HepG2 (cell line): Measurements from ENCODE around the gene NGF. TPM values are rescaled to one million over a fixed set of nuclear protein-coding genes. Genes with fewer than 3 reads are reported as not detected.

Experiments
- ATAC-seq: fragments of 200-7000 bp; cut with Tn5 transposase; 3 replicates; pipeline ENCODE4 v1.9.1; 2020; ENCODE audit warnings: mild to moderate bottlenecking, moderate library complexity
- BruUV-seq: library from RNA; stranded (reverse); fragments of 400-500 nt; replicated peaks from 2 replicates; lab custom pipeline; 2021; lab: Mats Ljungman, UMichigan
- CTCF ChIA-PET: fragments of 300-600 bp; formaldehyde crosslinking; extraction: SDS; loops from one replicate; lab custom pipeline; 2021; ENCODE audit warnings: low total read pairs, inconsistent platforms, low intra/inter-chr PET ratio; lab: Yijun Ruan, JAX
- POLR2A ChIA-PET: fragments of 350-600 bp; sonication (Branson Sonifier 250); formaldehyde crosslinking; loops from one replicate; lab custom pipeline; 2020; ENCODE audit warnings: antibody characterized with exemption, inconsistent platforms; lab: Yijun Ruan, JAX
- DNase-seq: peaks from one replicate; pipeline ENCODE4 v3.0.0-alpha.2; 2015; ENCODE audit warnings: low spot score
- FAIRE-seq: peaks from 3 replicates; lab custom pipeline; 2011; peaks lifted over from hg19 to GRCh38; lab: Jason Lieb, UNC
- H2AFZ ChIP-seq: one replicate; pipeline ENCODE4 v1.6.1; 2011; ENCODE audit warnings: low read length, inconsistent platforms
- H3K27ac ChIP-seq: fragments of 300-600 bp; 3 replicates; pipeline ENCODE4 v1.8.0; 2011; ENCODE audit warnings: mixed run types, mild to moderate bottlenecking, mixed read lengths, low read length, inconsistent platforms; ENCODE audit not compliant: insufficient read depth; ENCODE audit errors: extremely low read length
- H3K27me3 ChIP-seq, 2 experiments: fragments of 200-600 bp in 1 of 2; 2 replicates in 1 of 2; 3 replicates in 1 of 2; pipeline versions ENCODE4 v1.6.0 to v1.8.0; 2011; ENCODE audit warnings: low read length in 2 of 2, mild to moderate bottlenecking in 2 of 2, moderate library complexity in 2 of 2, inconsistent platforms in 1 of 2; ENCODE audit not compliant: insufficient read depth in 2 of 2, control insufficient read depth in 1 of 2
- H3K36me3 ChIP-seq, 2 experiments: fragments of 200-600 bp in 1 of 2; replicated peaks in 1 of 2; 2 replicates in 1 of 2; 3 replicates in 1 of 2; pipeline versions ENCODE4 v1.5.1 to v1.8.0; 2011; ENCODE audit warnings: low read length in 2 of 2, inconsistent platforms in 1 of 2; ENCODE audit not compliant: insufficient read depth in 2 of 2, control insufficient read depth in 1 of 2
- H3K4me1 ChIP-seq: 2 replicates; pipeline ENCODE4 v1.5.1; 2012; ENCODE audit warnings: low read length, inconsistent platforms; ENCODE audit not compliant: insufficient read depth
- H3K4me2 ChIP-seq: 2 replicates; pipeline ENCODE4 v1.6.0; 2011; ENCODE audit warnings: low read depth, low read length, inconsistent platforms
- H3K4me3 ChIP-seq, 3 experiments: fragments of 200-600 bp in 1 of 3; sonication (generic), shearing (Covaris generic) in 1 of 3; replicated peaks in 1 of 3; 2 replicates each; pipeline ENCODE4 v1.5.1; 2011 to 2016; ENCODE audit warnings: low read length in 3 of 3, inconsistent platforms in 2 of 3, low read depth in 2 of 3, mild to moderate bottlenecking in 2 of 3, control low read depth in 1 of 3, mixed read lengths in 1 of 3; ENCODE audit not compliant: insufficient read depth in 1 of 3
- H3K79me2 ChIP-seq: one replicate; pipeline ENCODE4 v1.6.1; 2011; ENCODE audit warnings: low read length, inconsistent platforms; ENCODE audit not compliant: insufficient read depth
- H3K9ac ChIP-seq: 2 replicates; pipeline ENCODE4 v1.6.0; 2011; ENCODE audit warnings: mild to moderate bottlenecking, low read depth, low read length, inconsistent platforms; ENCODE audit not compliant: insufficient read depth
- H3K9me3 ChIP-seq: 2 replicates; pipeline ENCODE4 v1.5.1; 2012; ENCODE audit warnings: mild to moderate bottlenecking, low read length
- H4K20me1 ChIP-seq: 2 replicates; pipeline ENCODE4 v1.6.0; 2011; ENCODE audit warnings: inconsistent platforms, mild to moderate bottlenecking, low read length, moderate library complexity; ENCODE audit not compliant: insufficient read depth
- CC2D1A ChIP-seq: sonication (generic); formaldehyde crosslinking; IDR thresholded peaks from 2 replicates; pipeline ENCODE4 v1.8.1; 2023; ENCODE audit warnings: mild to moderate bottlenecking, missing genetic modification reagents
- HOXA9 ChIP-seq: sonication (generic); formaldehyde crosslinking; IDR thresholded peaks from 2 replicates; pipeline ENCODE4 v1.8.1; 2022; ENCODE audit warnings: missing genetic modification reagents, mild to moderate bottlenecking, moderate library complexity, borderline replicate concordance
- LCORL ChIP-seq, 2 experiments: fragments of 450-650 bp in 1 of 2; sonication (generic) in 1 of 2; formaldehyde crosslinking in 1 of 2; IDR thresholded peaks; 2 replicates each; pipeline versions ENCODE4 v1.5.0 to v1.6.1; 2017 to 2020; ENCODE audit warnings: antibody characterized with exemption in 1 of 2, missing genetic modification reagents in 1 of 2
- PRPF4 ChIP-seq: fragments of 200-400 bp; formaldehyde crosslinking; IDR thresholded peaks from 2 replicates; pipeline ENCODE4 v1.6.1; 2016; ENCODE audit warnings: low read length, low read depth; ENCODE audit not compliant: poor library complexity, severe bottlenecking
- RFX5 ChIP-seq: IDR thresholded peaks from 2 replicates; pipeline ENCODE4 v1.6.1; 2011; ENCODE audit warnings: low read depth, low read length, improper control_type of control experiment
- SOX6 ChIP-seq, 2 experiments: fragments of 450-650 bp in 1 of 2; sonication (generic) in 1 of 2; formaldehyde crosslinking in 1 of 2; IDR thresholded peaks; 2 replicates each; pipeline versions ENCODE4 v1.4.0 to v1.6.1; 2017 to 2020; ENCODE audit warnings: antibody characterized with exemption in 1 of 2, mild to moderate bottlenecking in 1 of 2, missing genetic modification reagents in 1 of 2
- ZNF207 ChIP-seq: fragments of 450-650 bp; IDR thresholded peaks from 2 replicates; pipeline ENCODE4 v1.6.1; 2016; ENCODE audit warnings: antibody characterized with exemption, borderline replicate concordance
- ZNF274 ChIP-seq: sonication (generic); formaldehyde crosslinking; IDR thresholded peaks from 2 replicates; pipeline ENCODE4 v1.5.1; 2020; ENCODE audit warnings: mild to moderate bottlenecking, missing genetic modification reagents
- ZNF614 ChIP-seq: IDR thresholded peaks from 2 replicates; pipeline ENCODE4 v1.6.1; 2018; ENCODE audit warnings: missing biosample characterization, missing genetic modification reagents, inconsistent platforms, borderline replicate concordance
- ZSCAN20 ChIP-seq: sonication (generic); formaldehyde crosslinking; IDR thresholded peaks from 2 replicates; pipeline ENCODE4 v1.4.0; 2020; ENCODE audit warnings: missing genetic modification reagents, mild to moderate bottlenecking, borderline replicate concordance
- WGBS: methylation state at CpG from one replicate; pipeline ENCODE4 v1.1.6; 2017; ENCODE audit warnings: low lambda C conversion rate; 5-methylcytosine and 5-hydroxymethylcytosine counted together
- in situ Hi-C: cut with HindIII; loops from 2 replicates; pipeline ENCODE4 v1.10.0; 2017; ENCODE audit warnings: low pct_unique_long_range_greater_than_20kb; ENCODE audit not compliant: extremely low pct_ligation_motif_present
- intact Hi-C: fragments of 100-400 bp; cut with micrococcal nuclease; formaldehyde crosslinking; loops from one replicate; pipeline ENCODE4 v1.10.0; 2022; ENCODE audit not compliant: unreplicated experiment
- polyA plus RNA-seq, 8 experiments: library from polyadenylated mRNA; depleted of rRNA in 3 of 8; stranded (reverse) in 7 of 8; unstranded in 1 of 8; fragments of >200 nt; fragmentation: Illumina TruSeq in 4 of 8; extraction: Trizol in 4 of 8; gene quantifications; 2 replicates each; pipeline versions ENCODE4 v1.2.1 to v1.2.3, GENCODE V29; 2011 to 2016; ENCODE audit warnings: low read depth in 4 of 8, missing spikeins in 1 of 8, mixed read lengths in 1 of 8; ENCODE audit not compliant: insufficient read depth in 1 of 8
- total RNA-seq, 5 experiments: library from RNA; depleted of rRNA; stranded (reverse); fragments of >200 nt; fragmentation: Illumina TruSeq; extraction: Trizol; gene quantifications; 2 replicates each; pipeline ENCODE4 v1.2.3, GENCODE V29; 2016; ENCODE audit warnings: low read depth in 1 of 5
- TF ChIP-seq, protein P1 (sequence below): sonication (generic); formaldehyde crosslinking; IDR thresholded peaks from 2 replicates; pipeline ENCODE4 v1.5.1; 2020; ENCODE audit warnings: missing genetic modification reagents, mild to moderate bottlenecking, borderline replicate concordance
- TF ChIP-seq, protein P2 (sequence below): sonication (generic); formaldehyde crosslinking; IDR thresholded peaks from 2 replicates; pipeline ENCODE4 v1.4.0; 2020; ENCODE audit warnings: missing genetic modification reagents, borderline replicate concordance
- TF ChIP-seq, protein P3 (sequence below): sonication (generic); formaldehyde crosslinking; IDR thresholded peaks from 2 replicates; pipeline ENCODE4 v1.4.0; 2020; ENCODE audit warnings: missing genetic modification reagents

NGF gene
- total and polyA plus RNA-seq, 2 of the 13 experiments (the other 11 are each of a cell fraction or from before 2014, with no cell fraction given): not detected

DNA sequence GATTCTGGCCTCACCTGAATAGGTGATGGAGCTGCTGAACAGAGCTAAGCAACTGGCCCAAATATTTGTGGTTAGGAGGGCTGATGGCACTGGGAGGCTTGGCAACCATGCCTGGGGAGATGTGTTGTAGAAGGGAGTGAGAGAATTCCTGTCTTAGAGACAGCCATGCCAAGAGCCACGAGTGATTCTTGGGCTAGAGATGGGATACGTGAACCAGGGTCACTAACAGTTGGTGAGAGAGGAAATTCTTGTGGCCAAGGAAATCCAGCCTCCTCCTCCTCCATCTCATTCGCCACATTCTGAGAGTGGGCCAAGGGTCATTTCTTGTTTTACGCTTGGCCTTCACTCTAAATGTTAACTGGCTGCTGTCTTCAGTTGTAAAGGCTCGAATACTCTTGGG, 46.3 kb downstream of the NGF start (continued):
- TF ChIP-seq, protein P1, sequence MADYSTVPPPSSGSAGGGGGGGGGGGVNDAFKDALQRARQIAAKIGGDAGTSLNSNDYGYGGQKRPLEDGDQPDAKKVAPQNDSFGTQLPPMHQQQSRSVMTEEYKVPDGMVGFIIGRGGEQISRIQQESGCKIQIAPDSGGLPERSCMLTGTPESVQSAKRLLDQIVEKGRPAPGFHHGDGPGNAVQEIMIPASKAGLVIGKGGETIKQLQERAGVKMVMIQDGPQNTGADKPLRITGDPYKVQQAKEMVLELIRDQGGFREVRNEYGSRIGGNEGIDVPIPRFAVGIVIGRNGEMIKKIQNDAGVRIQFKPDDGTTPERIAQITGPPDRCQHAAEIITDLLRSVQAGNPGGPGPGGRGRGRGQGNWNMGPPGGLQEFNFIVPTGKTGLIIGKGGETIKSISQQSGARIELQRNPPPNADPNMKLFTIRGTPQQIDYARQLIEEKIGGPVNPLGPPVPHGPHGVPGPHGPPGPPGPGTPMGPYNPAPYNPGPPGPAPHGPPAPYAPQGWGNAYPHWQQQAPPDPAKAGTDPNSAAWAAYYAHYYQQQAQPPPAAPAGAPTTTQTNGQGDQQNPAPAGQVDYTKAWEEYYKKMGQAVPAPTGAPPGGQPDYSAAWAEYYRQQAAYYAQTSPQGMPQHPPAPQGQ (CRISPR knock-in tag): no peak
- no peak for TF ChIP-seq ZNF274 (CRISPR knock-in tag)
- TF ChIP-seq CC2D1A: no peak
- TF ChIP-seq LCORL (IDR thresholded peaks at IDR 0.05): no peak
- no peak for TF ChIP-seq LCORL (CRISPR knock-in tag; IDR thresholded peaks at IDR 0.05)
- TF ChIP-seq HOXA9: no peak
- TF ChIP-seq, protein P2, sequence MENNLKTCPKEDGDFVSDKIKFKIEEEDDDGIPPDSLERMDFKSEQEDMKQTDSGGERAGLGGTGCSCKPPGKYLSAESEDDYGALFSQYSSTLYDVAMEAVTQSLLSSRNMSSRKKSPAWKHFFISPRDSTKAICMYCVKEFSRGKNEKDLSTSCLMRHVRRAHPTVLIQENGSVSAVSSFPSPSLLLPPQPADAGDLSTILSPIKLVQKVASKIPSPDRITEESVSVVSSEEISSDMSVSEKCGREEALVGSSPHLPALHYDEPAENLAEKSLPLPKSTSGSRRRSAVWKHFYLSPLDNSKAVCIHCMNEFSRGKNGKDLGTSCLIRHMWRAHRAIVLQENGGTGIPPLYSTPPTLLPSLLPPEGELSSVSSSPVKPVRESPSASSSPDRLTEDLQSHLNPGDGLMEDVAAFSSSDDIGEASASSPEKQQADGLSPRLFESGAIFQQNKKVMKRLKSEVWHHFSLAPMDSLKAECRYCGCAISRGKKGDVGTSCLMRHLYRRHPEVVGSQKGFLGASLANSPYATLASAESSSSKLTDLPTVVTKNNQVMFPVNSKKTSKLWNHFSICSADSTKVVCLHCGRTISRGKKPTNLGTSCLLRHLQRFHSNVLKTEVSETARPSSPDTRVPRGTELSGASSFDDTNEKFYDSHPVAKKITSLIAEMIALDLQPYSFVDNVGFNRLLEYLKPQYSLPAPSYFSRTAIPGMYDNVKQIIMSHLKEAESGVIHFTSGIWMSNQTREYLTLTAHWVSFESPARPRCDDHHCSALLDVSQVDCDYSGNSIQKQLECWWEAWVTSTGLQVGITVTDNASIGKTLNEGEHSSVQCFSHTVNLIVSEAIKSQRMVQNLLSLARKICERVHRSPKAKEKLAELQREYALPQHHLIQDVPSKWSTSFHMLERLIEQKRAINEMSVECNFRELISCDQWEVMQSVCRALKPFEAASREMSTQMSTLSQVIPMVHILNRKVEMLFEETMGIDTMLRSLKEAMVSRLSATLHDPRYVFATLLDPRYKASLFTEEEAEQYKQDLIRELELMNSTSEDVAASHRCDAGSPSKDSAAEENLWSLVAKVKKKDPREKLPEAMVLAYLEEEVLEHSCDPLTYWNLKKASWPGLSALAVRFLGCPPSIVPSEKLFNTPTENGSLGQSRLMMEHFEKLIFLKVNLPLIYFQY: no peak
- no peak for TF ChIP-seq SOX6 (IDR thresholded peaks at IDR 0.05)
- TF ChIP-seq SOX6 (CRISPR knock-in tag; IDR thresholded peaks at IDR 0.05): no peak

DNA sequence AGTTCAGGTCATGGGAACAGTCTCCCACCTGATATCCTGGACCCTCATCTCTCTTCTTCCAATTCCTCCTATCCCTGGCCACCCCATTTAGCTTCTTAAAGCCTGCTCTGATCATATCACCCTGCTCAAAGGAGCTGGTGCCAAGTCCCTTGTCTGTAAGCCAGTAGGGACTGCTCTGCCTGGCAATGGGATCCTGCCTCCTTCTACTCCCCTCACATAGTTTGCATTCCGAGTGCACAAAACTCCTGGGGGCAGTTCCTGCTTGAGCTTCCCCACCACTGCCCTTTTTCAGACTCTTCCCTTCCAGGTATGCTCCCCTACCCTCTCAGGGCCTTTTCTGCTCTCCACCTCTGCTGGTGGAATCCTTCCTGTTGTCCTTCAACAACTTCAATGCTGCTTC, 48.1 kb downstream of the NGF start:
- Histone ChIP-seq H2AFZ (no peak overlapping the region), H3K9ac (no peak overlapping the region), H3K27ac (no peak overlapping the region), H3K4me3 (no peak overlapping the region), H4K20me1 (no peaks in the 10 kb centered on the region), H3K79me2 (no peaks in the 10 kb centered on the region), H3K36me3 (no peaks in the 10 kb centered on the region), H3K4me1 (no peaks in the 10 kb centered on the region), H3K9me3 (no peaks in the 10 kb centered on the region), H3K4me2 (no peak overlapping the region), H3K27me3 (no peaks in the 10 kb centered on the region; a peak in 1 of 5 replicates)
- BruUV-seq: no TSS peak
- in situ Hi-C loops: no loop called here
- intact Hi-C loops: no loop called here
- FAIRE-seq (no peak), DNase-seq (no peak), ATAC-seq (no peak)
- ChIA-PET POLR2A (no interaction called here), CTCF (no interaction called here)
- TF ChIP-seq ZSCAN20 (CRISPR knock-in tag) (no peak), ZNF207 (no peak), RFX5 (no peak), PRPF4 (no peak), ZNF614 (CRISPR knock-in tag) (no peak)
- TF ChIP-seq, protein P3, sequence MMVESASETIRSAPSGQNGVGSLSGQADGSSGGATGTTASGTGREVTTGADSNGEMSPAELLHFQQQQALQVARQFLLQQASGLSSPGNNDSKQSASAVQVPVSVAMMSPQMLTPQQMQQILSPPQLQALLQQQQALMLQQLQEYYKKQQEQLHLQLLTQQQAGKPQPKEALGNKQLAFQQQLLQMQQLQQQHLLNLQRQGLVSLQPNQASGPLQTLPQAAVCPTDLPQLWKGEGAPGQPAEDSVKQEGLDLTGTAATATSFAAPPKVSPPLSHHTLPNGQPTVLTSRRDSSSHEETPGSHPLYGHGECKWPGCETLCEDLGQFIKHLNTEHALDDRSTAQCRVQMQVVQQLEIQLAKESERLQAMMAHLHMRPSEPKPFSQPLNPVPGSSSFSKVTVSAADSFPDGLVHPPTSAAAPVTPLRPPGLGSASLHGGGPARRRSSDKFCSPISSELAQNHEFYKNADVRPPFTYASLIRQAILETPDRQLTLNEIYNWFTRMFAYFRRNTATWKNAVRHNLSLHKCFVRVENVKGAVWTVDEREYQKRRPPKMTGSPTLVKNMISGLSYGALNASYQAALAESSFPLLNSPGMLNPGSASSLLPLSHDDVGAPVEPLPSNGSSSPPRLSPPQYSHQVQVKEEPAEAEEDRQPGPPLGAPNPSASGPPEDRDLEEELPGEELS (CRISPR knock-in tag): no peak
- WGBS: 0% methylated on average over 1 of the region's 1 CpG
